Measurements from ENCODE around the gene ARID4B. TPM values are rescaled to one million over a fixed set of nuclear protein-coding genes. Genes with fewer than 3 reads are reported as not detected.

ARID4B gene
- total and polyA plus RNA-seq, 2 of the 13 experiments (the other 11 are each of a cell fraction or from before 2014, with no cell fraction given) = 9.7 to 24.6 TPM

GRCh38 chr1:235327559-235328270, at the start of gene ARID4B (continued):
- peak; percentile 89 for TF ChIP-seq SRSF1 (optimal IDR thresholded peaks at IDR 0.05; ENCODE audit: low read depth, low read length)
- TF ChIP-seq ARID3A (IDR thresholded peaks at IDR 0.05; ENCODE audit: low read depth, low read length) = no peak
- TF ChIP-seq ZNF382 (CRISPR knock-in tag; IDR thresholded peaks at IDR 0.05; ENCODE audit: borderline replicate concordance) = no peak
- peak; percentile 72 for TF ChIP-seq CCDC6 (CRISPR knock-in tag; IDR thresholded peaks at IDR 0.05)
- TF ChIP-seq HNRNPK (IDR thresholded peaks at IDR 0.05; ENCODE audit: low read depth, low read length, poor library complexity, severe bottlenecking) = peak; percentile 95
- TF ChIP-seq, protein P1, sequence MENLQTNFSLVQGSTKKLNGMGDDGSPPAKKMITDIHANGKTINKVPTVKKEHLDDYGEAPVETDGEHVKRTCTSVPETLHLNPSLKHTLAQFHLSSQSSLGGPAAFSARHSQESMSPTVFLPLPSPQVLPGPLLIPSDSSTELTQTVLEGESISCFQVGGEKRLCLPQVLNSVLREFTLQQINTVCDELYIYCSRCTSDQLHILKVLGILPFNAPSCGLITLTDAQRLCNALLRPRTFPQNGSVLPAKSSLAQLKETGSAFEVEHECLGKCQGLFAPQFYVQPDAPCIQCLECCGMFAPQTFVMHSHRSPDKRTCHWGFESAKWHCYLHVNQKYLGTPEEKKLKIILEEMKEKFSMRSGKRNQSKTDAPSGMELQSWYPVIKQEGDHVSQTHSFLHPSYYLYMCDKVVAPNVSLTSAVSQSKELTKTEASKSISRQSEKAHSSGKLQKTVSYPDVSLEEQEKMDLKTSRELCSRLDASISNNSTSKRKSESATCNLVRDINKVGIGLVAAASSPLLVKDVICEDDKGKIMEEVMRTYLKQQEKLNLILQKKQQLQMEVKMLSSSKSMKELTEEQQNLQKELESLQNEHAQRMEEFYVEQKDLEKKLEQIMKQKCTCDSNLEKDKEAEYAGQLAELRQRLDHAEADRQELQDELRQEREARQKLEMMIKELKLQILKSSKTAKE (CRISPR knock-in tag; IDR thresholded peaks at IDR 0.05; ENCODE audit: borderline replicate concordance) = no peak
- no peak for TF ChIP-seq CENPT (CRISPR knock-in tag; IDR thresholded peaks at IDR 0.05; ENCODE audit: low read depth)
- no peak for TF ChIP-seq HOXA9 (CRISPR knock-in tag; IDR thresholded peaks at IDR 0.05; ENCODE audit: borderline replicate concordance)
- no peak for TF ChIP-seq LCORL (IDR thresholded peaks at IDR 0.05)
- TF ChIP-seq LCORL (CRISPR knock-in tag; IDR thresholded peaks at IDR 0.05) = peak; percentile 62
- no peak for TF ChIP-seq ZNF557 (CRISPR knock-in tag; IDR thresholded peaks at IDR 0.05)
- no peak; the same call in 1 of the 2 replicates for TF ChIP-seq CHCHD3 (CRISPR knock-in tag; IDR thresholded peaks at IDR 0.05)
- peak; percentile 30; the same call in 1 of the 2 replicates for TF ChIP-seq FOXA3 (CRISPR knock-in tag; IDR thresholded peaks at IDR 0.05)
- TF ChIP-seq ZNF44 (CRISPR knock-in tag; IDR thresholded peaks at IDR 0.05) = no peak
- peak; percentile 83; the same call in 1 of the 2 replicates for TF ChIP-seq SIN3A (IDR thresholded peaks at IDR 0.05; ENCODE audit: borderline replicate concordance, low read depth, low read length)
- no peak for TF ChIP-seq HHEX (CRISPR knock-in tag; IDR thresholded peaks at IDR 0.05)
- no peak for TF ChIP-seq ZNF251 (CRISPR knock-in tag; IDR thresholded peaks at IDR 0.05)
- no peak for TF ChIP-seq ZMYM3 (CRISPR knock-in tag; IDR thresholded peaks at IDR 0.05)
- TF ChIP-seq SATB2 (CRISPR knock-in tag; IDR thresholded peaks at IDR 0.05) = no peak
- no peak for TF ChIP-seq ZKSCAN8 (CRISPR knock-in tag; IDR thresholded peaks at IDR 0.05; ENCODE audit: borderline replicate concordance)
- TF ChIP-seq POGK (CRISPR knock-in tag; conservative IDR thresholded peaks at IDR 0.05) = no peak
- TF ChIP-seq NCOA1 (CRISPR knock-in tag; IDR thresholded peaks at IDR 0.05) = peak; percentile 70; the same call in 1 of the 2 replicates
- no peak for TF ChIP-seq SP140L (CRISPR knock-in tag; IDR thresholded peaks at IDR 0.05; ENCODE audit: borderline replicate concordance)
- no peak for TF ChIP-seq AGO2 (optimal IDR thresholded peaks at IDR 0.05; ENCODE audit: low read depth, low read length)

All from HepG2 (cell line).